OCI-LY3 (cell line): ENCODE results near the gene N4BP2L2.
A peak's percentile ranks its signal among the peaks of the same experiment; 100 is the strongest.

Source experiments
- H2AFZ ChIP-seq: fragments of 200-600, 300-600 bp; shearing (Covaris generic); 2 replicates; pipeline ENCODE4 v1.6.0; 2014; ENCODE audit warnings: antibody characterized with exemption, low read depth, low read length
- H3K27ac ChIP-seq: fragments of 200-600, 300-600 bp; sonication (generic); 2 replicates; pipeline ENCODE4 v1.5.1; 2014; ENCODE audit warnings: mild to moderate bottlenecking, low read length, moderate library complexity, mixed read lengths
- H3K27me3 ChIP-seq: fragments of 200-600, 300-600 bp; sonication (generic); 2 replicates; pipeline ENCODE4 v1.6.1; 2014; ENCODE audit warnings: low read depth, low read length, mixed read lengths
- H3K36me3 ChIP-seq: fragments of 200-600, 300-600 bp; sonication (generic); replicated peaks from 2 replicates; pipeline ENCODE3; 2014; ENCODE audit warnings: low read depth, low read length, mixed read lengths
- H3K4me1 ChIP-seq: fragments of 300-600, 200-600 bp; sonication (generic); 2 replicates; pipeline ENCODE4 v1.6.1; 2014; ENCODE audit warnings: low read length, mixed read lengths
- H3K4me2 ChIP-seq: fragments of 200-600, 300-600 bp; sonication (generic); 2 replicates; pipeline ENCODE4 v1.6.1; 2014; ENCODE audit warnings: low read length, mixed read lengths
- H3K4me3 ChIP-seq: fragments of 300-600, 200-600 bp; sonication (generic); 2 replicates; pipeline ENCODE4 v1.5.1; 2014; ENCODE audit warnings: antibody characterized with exemption, mild to moderate bottlenecking, low read length, moderate library complexity
- H3K79me2 ChIP-seq: fragments of 300-600, 200-600 bp; shearing (Covaris generic); 2 replicates; pipeline ENCODE4 v1.6.1; 2014; ENCODE audit warnings: mild to moderate bottlenecking, low read length, mixed read lengths
- H3K9ac ChIP-seq: fragments of 300-600, 200-600 bp; shearing (Covaris generic); 2 replicates; pipeline ENCODE4 v1.6.0; 2014; ENCODE audit warnings: mild to moderate bottlenecking, low read length, moderate library complexity
- H3K9me3 ChIP-seq: fragments of 200-600, 300-600 bp; shearing (Covaris generic); 2 replicates; pipeline ENCODE4 v1.6.1; 2014; ENCODE audit warnings: low read length, mixed read lengths; ENCODE audit not compliant: insufficient read depth
- H4K20me1 ChIP-seq: fragments of 200-600, 300-600 bp; sonication (generic); 2 replicates; pipeline ENCODE4 v1.6.1; 2016; ENCODE audit warnings: low read length, mixed read lengths; ENCODE audit not compliant: insufficient read depth
- CTCF ChIP-seq: fragments of 200-600, 300-600 bp; sonication (generic); IDR thresholded peaks from 2 replicates; pipeline ENCODE4 v1.5.1; 2014; ENCODE audit warnings: antibody characterized with exemption, low read length, low read depth
- EZH2phosphoT487 ChIP-seq: fragments of 200-600 bp; shearing (Covaris generic); IDR thresholded peaks from 2 replicates; pipeline ENCODE4 v1.6.1; 2018; ENCODE audit warnings: antibody characterized with exemption, mixed run types, low read depth

The N4BP2L2 gene

GRCh38 chr13:32530841-32531253, 7.7 kb downstream of the N4BP2L2 start:
- Histone ChIP-seq H2AFZ (no peak overlapping the region), H3K27ac (peak overlapping the region; percentile 3; the same call in 1 of the 2 replicates), H4K20me1 (peaks cover 39% of the 10 kb centered on the region), H3K79me2 (peaks cover 83% of the 10 kb centered on the region), H3K9ac (no peak overlapping the region), H3K4me1 (peaks cover 26% of the 10 kb centered on the region), H3K27me3 (no peaks in the 10 kb centered on the region), H3K36me3 (peaks cover 43% of the 10 kb centered on the region), H3K9me3 (no peaks in the 10 kb centered on the region), H3K4me3 (peak overlapping the region; percentile 6; the same call in 1 of the 2 replicates), H3K4me2 (peak overlapping the region; percentile 40)
- no peak for TF ChIP-seq EZH2phosphoT487
- no peak for TF ChIP-seq CTCF

- peaks cover 38% of the 10 kb centered on the region for H3K36me3 ChIP-seq
- H3K79me2 ChIP-seq: peaks cover 69% of the 10 kb centered on the region
Measured at GRCh38 chr13:32528358-32528757, 10.2 kb downstream of the N4BP2L2 start.

GRCh38 chr13:32527151-32527550, 11.4 kb downstream of the N4BP2L2 start:
- TF ChIP-seq CTCF: no peak
- no peak for TF ChIP-seq EZH2phosphoT487
- Histone ChIP-seq H3K9me3 (no peaks in the 10 kb centered on the region), H3K4me1 (peaks cover 18% of the 10 kb centered on the region), H2AFZ (no peak overlapping the region), H3K27ac (no peak overlapping the region), H3K79me2 (peaks cover 61% of the 10 kb centered on the region), H3K4me2 (no peak overlapping the region), H4K20me1 (peaks cover 34% of the 10 kb centered on the region), H3K27me3 (no peaks in the 10 kb centered on the region), H3K4me3 (no peak overlapping the region), H3K9ac (no peak overlapping the region), H3K36me3 (peaks cover 33% of the 10 kb centered on the region)

More at GRCh38 chr13:32528358-32528757, 10.2 kb downstream of the N4BP2L2 start:
- H4K20me1 ChIP-seq: peaks cover 34% of the 10 kb centered on the region
- H3K4me1 ChIP-seq: peaks cover 19% of the 10 kb centered on the region
- H3K4me3 ChIP-seq: no peak overlapping the region
- H3K4me2 ChIP-seq: no peak overlapping the region
- no peak overlapping the region for H3K27ac ChIP-seq
- H2AFZ ChIP-seq: no peak overlapping the region
- H3K9me3 ChIP-seq: no peaks in the 10 kb centered on the region
- no peaks in the 10 kb centered on the region for H3K27me3 ChIP-seq
- no peak overlapping the region for H3K9ac ChIP-seq
- no peak for TF ChIP-seq EZH2phosphoT487
- no peak for TF ChIP-seq CTCF

GRCh38 chr13:32525766-32526165, 12.8 kb downstream of the N4BP2L2 start:
- TF ChIP-seq CTCF (no peak), EZH2phosphoT487 (no peak)
- no peaks in the 10 kb centered on the region for H3K9me3 ChIP-seq
- H3K4me2 ChIP-seq: no peak overlapping the region
- no peak overlapping the region for H2AFZ ChIP-seq
- no peak overlapping the region for H3K4me3 ChIP-seq
- H3K27me3 ChIP-seq: no peaks in the 10 kb centered on the region
- no peak overlapping the region for H3K27ac ChIP-seq
- H3K4me1 ChIP-seq: peaks cover 4% of the 10 kb centered on the region
- peaks cover 20% of the 10 kb centered on the region for H4K20me1 ChIP-seq
- peaks cover 47% of the 10 kb centered on the region for H3K79me2 ChIP-seq
- peaks cover 35% of the 10 kb centered on the region for H3K36me3 ChIP-seq
- no peak overlapping the region for H3K9ac ChIP-seq
